ENCODE results near the gene SCN3A.

Gene SCN3A

DNA sequence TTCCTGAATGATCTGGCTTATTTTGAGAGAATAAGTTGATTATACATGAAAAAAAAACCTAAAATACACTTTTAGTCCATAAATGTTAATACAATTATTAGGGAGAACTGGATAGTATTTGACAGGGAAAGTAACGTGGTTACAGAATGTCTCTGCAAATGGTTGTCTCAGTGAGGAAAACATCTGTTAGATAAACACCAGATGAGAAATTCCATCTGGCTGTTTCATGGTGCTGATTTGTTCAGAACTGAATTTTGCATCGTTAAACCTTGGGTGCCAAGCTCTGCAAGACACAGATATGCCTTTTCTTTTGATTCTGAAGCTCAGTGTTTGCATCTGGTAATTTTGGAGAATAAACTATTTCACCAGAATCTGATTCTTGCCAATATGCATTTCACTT lies 90.4 kb downstream of the SCN3A start:
- no peaks in the 10 kb centered on the region for H3K79me2 ChIP-seq (ENCODE audit: low read length)
- DNase-seq: no peak
- H3F3A ChIP-seq (ENCODE audit: insufficient read depth, low read length): no peaks in the 10 kb centered on the region
- no peak overlapping the region for H3K9ac ChIP-seq (ENCODE audit: low read length)
- H3K9me2 ChIP-seq (replicated peaks; ENCODE audit: insufficient read depth, low read length): no peaks in the 10 kb centered on the region
- no peak overlapping the region for H3K27ac ChIP-seq (ENCODE audit: low read length)
- TF ChIP-seq EZH2phosphoT487 (IDR thresholded peaks at IDR 0.05; ENCODE audit: low read length) (no peak), EZH2 (optimal IDR thresholded peaks at IDR 0.05; ENCODE audit: low read depth, low read length) (no peak)
- TF ChIP-seq, protein P1, sequence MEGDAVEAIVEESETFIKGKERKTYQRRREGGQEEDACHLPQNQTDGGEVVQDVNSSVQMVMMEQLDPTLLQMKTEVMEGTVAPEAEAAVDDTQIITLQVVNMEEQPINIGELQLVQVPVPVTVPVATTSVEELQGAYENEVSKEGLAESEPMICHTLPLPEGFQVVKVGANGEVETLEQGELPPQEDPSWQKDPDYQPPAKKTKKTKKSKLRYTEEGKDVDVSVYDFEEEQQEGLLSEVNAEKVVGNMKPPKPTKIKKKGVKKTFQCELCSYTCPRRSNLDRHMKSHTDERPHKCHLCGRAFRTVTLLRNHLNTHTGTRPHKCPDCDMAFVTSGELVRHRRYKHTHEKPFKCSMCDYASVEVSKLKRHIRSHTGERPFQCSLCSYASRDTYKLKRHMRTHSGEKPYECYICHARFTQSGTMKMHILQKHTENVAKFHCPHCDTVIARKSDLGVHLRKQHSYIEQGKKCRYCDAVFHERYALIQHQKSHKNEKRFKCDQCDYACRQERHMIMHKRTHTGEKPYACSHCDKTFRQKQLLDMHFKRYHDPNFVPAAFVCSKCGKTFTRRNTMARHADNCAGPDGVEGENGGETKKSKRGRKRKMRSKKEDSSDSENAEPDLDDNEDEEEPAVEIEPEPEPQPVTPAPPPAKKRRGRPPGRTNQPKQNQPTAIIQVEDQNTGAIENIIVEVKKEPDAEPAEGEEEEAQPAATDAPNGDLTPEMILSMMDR (IDR thresholded peaks at IDR 0.05; ENCODE audit: low read length): no peak
- H3K4me3 ChIP-seq (ENCODE audit: low read length): no peak overlapping the region
- no peak overlapping the region for H2AFZ ChIP-seq (ENCODE audit: low read length)
- no peak overlapping the region for H3K4me2 ChIP-seq (ENCODE audit: low read depth, low read length)
- no peaks in the 10 kb centered on the region for H3K9me3 ChIP-seq (replicated peaks; ENCODE audit: insufficient read depth, low read length)
- no peaks in the 10 kb centered on the region for H3K36me3 ChIP-seq (replicated peaks; ENCODE audit: insufficient read depth, low read length)
- H3K27me3 ChIP-seq (replicated peaks; ENCODE audit: insufficient read depth, low read length): no peaks in the 10 kb centered on the region
- no peaks in the 10 kb centered on the region for H4K20me1 ChIP-seq (ENCODE audit: insufficient read depth, low read length)
- H3K4me1 ChIP-seq (ENCODE audit: low read length): no peaks in the 10 kb centered on the region

DNA sequence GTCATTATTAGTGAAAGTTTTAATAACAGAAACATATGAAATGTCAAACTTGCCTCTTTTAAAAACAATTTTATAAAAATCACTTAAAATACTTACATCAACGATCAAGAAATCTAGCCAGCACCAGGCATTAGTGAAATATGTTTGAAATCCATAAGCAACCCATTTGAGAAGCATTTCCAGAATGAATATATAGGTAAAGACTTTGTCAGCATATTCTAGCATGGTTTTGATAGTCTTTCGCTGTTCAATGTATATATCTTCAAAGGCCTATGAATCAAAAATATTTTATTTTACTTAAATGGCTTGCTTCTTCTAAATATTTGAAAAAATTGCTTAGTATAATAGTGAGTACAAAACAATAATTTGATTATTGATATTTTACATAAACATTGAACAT lies 91.1 kb downstream of the SCN3A start:
- no peaks in the 10 kb centered on the region for H3K9me2 ChIP-seq (replicated peaks; ENCODE audit: insufficient read depth, low read length)
- TF ChIP-seq EZH2 (optimal IDR thresholded peaks at IDR 0.05; ENCODE audit: low read depth, low read length): no peak
- TF ChIP-seq, protein P1 (IDR thresholded peaks at IDR 0.05; ENCODE audit: low read length): no peak
- no peak for TF ChIP-seq EZH2phosphoT487 (IDR thresholded peaks at IDR 0.05; ENCODE audit: low read length)
- H3K4me2 ChIP-seq (ENCODE audit: low read depth, low read length): no peak overlapping the region
- H3K79me2 ChIP-seq (ENCODE audit: low read length): no peaks in the 10 kb centered on the region
- no peak overlapping the region for H3K4me3 ChIP-seq (ENCODE audit: low read length)
- H3K36me3 ChIP-seq (replicated peaks; ENCODE audit: insufficient read depth, low read length): no peaks in the 10 kb centered on the region
- H3K27ac ChIP-seq (ENCODE audit: low read length): no peak overlapping the region
- H3K9ac ChIP-seq (ENCODE audit: low read length): no peak overlapping the region
- H3F3A ChIP-seq (ENCODE audit: insufficient read depth, low read length): no peaks in the 10 kb centered on the region
- no peak for DNase-seq
- no peaks in the 10 kb centered on the region for H3K9me3 ChIP-seq (replicated peaks; ENCODE audit: insufficient read depth, low read length)
- no peaks in the 10 kb centered on the region for H3K4me1 ChIP-seq (ENCODE audit: low read length)
- H2AFZ ChIP-seq (ENCODE audit: low read length): no peak overlapping the region
- no peaks in the 10 kb centered on the region for H4K20me1 ChIP-seq (ENCODE audit: insufficient read depth, low read length)
- no peaks in the 10 kb centered on the region for H3K27me3 ChIP-seq (replicated peaks; ENCODE audit: insufficient read depth, low read length)

DNA sequence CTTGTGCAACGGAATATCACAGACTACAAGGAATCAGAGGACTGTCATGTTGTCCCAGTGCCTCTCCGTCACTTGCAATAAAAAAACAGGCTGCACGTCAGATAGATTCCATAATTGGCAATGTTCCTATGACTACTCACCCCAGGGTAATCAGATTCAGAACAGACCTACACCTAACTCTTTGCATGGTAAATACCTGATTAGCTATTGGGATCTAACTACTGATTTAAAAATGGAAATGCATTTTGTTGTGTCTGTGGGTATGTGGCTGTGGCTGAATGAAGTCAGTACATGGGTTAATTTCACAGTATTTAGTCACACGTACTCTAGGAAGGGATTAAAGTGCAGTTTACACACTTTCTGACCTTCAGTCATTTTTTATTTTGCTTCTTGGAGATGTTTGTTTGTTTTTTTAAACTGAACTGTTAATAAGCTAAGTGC lies 91.7 kb downstream of the SCN3A start:
- no peak for DNase-seq
- TF ChIP-seq EZH2 (optimal IDR thresholded peaks at IDR 0.05; ENCODE audit: low read depth, low read length) (no peak), EZH2phosphoT487 (IDR thresholded peaks at IDR 0.05; ENCODE audit: low read length) (no peak)
- TF ChIP-seq, protein P1 (IDR thresholded peaks at IDR 0.05; ENCODE audit: low read length): no peak
- Histone ChIP-seq H3K36me3 (replicated peaks; ENCODE audit: insufficient read depth, low read length) (no peaks in the 10 kb centered on the region), H3F3A (ENCODE audit: insufficient read depth, low read length) (no peaks in the 10 kb centered on the region), H3K4me3 (ENCODE audit: low read length) (no peak overlapping the region), H3K9me2 (replicated peaks; ENCODE audit: insufficient read depth, low read length) (no peaks in the 10 kb centered on the region), H3K9ac (ENCODE audit: low read length) (no peak overlapping the region), H3K4me1 (ENCODE audit: low read length) (no peaks in the 10 kb centered on the region), H3K27me3 (replicated peaks; ENCODE audit: insufficient read depth, low read length) (no peaks in the 10 kb centered on the region), H3K9me3 (replicated peaks; ENCODE audit: insufficient read depth, low read length) (no peaks in the 10 kb centered on the region), H3K4me2 (ENCODE audit: low read depth, low read length) (no peak overlapping the region), H2AFZ (ENCODE audit: low read length) (no peak overlapping the region), H3K27ac (ENCODE audit: low read length) (no peak overlapping the region), H3K79me2 (ENCODE audit: low read length) (no peaks in the 10 kb centered on the region), H4K20me1 (ENCODE audit: insufficient read depth, low read length) (no peaks in the 10 kb centered on the region)

Data from MM.1S (cell line).